Spleen (tissue), 7 donors: Measurements from ENCODE around the gene CST3.

ENCODE experiments used
- POLR2A ChIP-seq, 3 donors: fragments of 450-650 bp; IDR thresholded peaks; one replicate each; pipeline ENCODE4 v1.5.1; 2017; ENCODE audit warnings: antibody characterized with exemption in 3 of 3, mild to moderate bottlenecking in 1 of 3
- TF ChIP-seq, protein P1 (sequence below), 11 experiments: fragments of 200-600 bp in 7 of 11; fragments of 450-650 bp in 4 of 11; sonication (generic) in 4 of 11; IDR thresholded peaks in 8 of 11; conservative IDR thresholded peaks in 3 of 11; 1 replicate in 7 of 11; 2 replicates in 4 of 11; pipeline versions ENCODE4 v1.4.0 to v1.8.0; 2016 to 2021; ENCODE audit warnings: antibody characterized with exemption in 11 of 11, inconsistent platforms in 4 of 11, mild to moderate bottlenecking in 1 of 11
- donor health status: DM: no; HTN: no; CAD: no; lungs with moderate emphysema.
- donor health status: DM: no; HTN: no; CAD: no.
- donor health status: DM: no; HTN: no; CAD: no.

DNA sequence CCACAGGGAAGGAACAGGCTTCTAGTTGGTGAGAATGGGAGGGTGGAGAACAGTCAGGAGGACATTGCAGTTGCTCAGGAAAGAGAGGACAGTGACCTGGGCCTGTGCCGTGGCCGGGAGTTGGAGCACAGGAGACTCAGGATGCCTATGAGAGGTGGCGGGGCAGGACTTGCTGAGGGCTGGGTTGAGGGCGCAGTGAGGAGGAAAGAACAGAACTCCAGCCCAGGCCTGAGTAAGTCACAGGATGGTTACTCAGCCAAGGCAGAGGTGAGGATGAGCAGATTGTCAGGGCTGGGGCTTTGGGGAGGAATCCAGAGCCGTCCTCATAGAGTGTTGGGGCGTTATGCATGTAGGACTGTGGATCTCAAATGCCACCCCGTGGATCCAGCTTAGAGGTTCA, 29.9 kb upstream of the CST3 start:
- TF ChIP-seq, protein P1, sequence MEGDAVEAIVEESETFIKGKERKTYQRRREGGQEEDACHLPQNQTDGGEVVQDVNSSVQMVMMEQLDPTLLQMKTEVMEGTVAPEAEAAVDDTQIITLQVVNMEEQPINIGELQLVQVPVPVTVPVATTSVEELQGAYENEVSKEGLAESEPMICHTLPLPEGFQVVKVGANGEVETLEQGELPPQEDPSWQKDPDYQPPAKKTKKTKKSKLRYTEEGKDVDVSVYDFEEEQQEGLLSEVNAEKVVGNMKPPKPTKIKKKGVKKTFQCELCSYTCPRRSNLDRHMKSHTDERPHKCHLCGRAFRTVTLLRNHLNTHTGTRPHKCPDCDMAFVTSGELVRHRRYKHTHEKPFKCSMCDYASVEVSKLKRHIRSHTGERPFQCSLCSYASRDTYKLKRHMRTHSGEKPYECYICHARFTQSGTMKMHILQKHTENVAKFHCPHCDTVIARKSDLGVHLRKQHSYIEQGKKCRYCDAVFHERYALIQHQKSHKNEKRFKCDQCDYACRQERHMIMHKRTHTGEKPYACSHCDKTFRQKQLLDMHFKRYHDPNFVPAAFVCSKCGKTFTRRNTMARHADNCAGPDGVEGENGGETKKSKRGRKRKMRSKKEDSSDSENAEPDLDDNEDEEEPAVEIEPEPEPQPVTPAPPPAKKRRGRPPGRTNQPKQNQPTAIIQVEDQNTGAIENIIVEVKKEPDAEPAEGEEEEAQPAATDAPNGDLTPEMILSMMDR (IDR thresholded peaks at IDR 0.05 in 8 of 11, conservative IDR thresholded peaks at IDR 0.05 in 3 of 11) = no peak
- no peak for TF ChIP-seq POLR2A (IDR thresholded peaks at IDR 0.05)
